ENCODE data around the gene ETV1.
"Not testable (repeated sequence)": the region's sequence is repeated elsewhere in the genome, so short reads cannot be mapped to it uniquely, and the experiment has no call there.

The ETV1 gene

GRCh38 chr7:13945670-13946069 is 43.8 kb downstream of the ETV1 start:
- FAIRE-seq (no peak), DNase-seq (ENCODE audit: extremely low spot score, insufficient read length, low read depth) (no peak)

DNA sequence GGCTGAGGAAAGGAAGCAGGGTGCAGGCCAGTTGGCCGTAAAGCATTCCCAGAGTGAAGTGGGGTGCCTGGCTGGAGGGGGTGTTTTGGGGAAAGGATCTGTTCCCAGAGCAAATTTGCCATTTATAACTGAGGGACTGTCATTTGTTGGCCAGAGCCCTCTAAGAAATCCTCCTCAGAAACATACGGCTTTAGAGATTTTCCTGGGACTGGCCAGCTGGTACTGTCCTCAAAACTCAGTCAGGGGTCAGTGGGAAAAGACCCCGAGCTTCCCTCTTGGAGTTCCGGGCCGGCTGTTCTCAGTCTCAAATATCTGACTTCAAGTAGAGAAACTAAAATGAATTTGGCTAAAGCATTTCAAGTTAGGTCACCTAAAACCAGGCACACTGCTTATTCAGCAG is 55.9 kb downstream of the ETV1 start:
- FAIRE-seq (no peak), DNase-seq (ENCODE audit: extremely low spot score, insufficient read length, low read depth) (no peak)

GRCh38 chr7:13933091-13933490 is 56.4 kb downstream of the ETV1 start:
- FAIRE-seq, result no peak
- no peak for DNase-seq (ENCODE audit: extremely low spot score, insufficient read length, low read depth)

DNA sequence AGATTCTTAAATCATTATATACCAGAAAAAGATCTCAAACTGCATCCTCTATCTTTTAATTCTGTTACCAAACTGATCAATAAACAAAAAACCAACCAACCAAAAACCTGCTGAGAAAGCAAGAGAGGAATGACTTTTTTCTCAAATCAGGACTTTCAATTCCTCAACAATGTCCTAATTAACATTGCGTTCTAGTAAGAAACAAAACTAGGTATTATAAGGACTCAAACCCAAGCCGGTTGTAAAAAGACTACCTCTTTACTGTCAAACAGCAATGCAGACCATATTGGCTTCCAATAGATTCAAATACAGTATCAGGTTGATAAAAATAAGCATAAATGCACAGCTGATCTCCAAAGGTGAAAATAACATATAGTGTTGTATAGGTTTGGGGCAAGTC is 57.3 kb downstream of the ETV1 start:
- FAIRE-seq, result no peak
- DNase-seq (ENCODE audit: extremely low spot score, insufficient read length, low read depth), result no peak

DNA sequence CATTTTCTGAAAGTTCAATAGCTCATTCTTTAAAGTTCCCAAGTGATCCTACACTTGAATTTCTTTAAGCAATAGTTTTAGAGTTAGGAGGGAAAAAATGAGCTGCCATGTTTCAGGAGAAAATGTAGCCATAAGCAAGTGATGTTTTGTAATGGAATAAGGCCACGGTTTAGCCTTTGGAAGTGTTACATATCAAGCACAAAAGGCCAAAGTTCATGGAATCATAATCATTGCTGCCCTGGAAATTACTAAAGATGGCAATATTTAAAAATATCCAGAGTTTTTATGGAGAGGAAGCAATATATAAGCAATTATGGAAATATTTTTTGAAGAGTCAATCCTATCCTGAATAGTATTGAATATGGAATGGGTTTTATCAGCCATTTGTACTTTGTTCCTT is 68.4 kb downstream of the ETV1 start:
- FAIRE-seq (no peak), DNase-seq (ENCODE audit: extremely low spot score, insufficient read length, low read depth) (no peak)

DNA sequence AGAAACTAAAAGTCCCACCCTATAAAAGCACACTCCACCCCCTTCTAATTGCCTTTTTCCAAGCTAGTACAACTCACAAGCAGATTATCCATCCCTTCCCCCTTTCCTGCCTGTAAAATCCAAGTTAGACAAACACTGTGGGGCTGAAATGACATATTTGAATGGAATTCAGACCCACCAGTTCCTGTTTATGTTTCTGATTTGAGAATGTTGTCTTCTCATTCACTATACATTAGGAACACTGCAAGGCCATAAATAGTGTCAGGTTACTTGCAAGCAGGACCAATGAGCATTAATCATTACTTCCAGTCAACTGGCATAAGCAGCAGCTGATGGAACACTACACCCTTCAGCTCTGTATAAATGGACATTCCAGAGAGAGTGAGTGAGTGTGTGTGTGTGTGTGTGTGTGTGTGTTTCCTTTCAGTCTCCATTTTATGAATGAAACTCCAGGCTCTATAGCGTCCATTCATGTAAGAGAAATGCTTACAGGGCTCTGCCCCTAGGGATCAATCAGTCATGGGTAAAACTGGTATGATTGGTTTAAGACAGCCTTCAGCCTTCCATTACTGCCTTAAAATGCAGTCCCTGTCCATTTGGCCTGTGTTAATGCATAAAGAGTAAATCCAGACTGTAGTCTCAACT is 69.3 kb downstream of the ETV1 start:
- DNase-seq (ENCODE audit: extremely low spot score, insufficient read length, low read depth), result no peak
- FAIRE-seq, result no peak

- FAIRE-seq; DNase-seq (ENCODE audit: extremely low spot score, insufficient read length, low read depth): not testable (repeated sequence)
Observed at GRCh38 chr7:13918333-13918732, 71.1 kb downstream of the ETV1 start.

DNA sequence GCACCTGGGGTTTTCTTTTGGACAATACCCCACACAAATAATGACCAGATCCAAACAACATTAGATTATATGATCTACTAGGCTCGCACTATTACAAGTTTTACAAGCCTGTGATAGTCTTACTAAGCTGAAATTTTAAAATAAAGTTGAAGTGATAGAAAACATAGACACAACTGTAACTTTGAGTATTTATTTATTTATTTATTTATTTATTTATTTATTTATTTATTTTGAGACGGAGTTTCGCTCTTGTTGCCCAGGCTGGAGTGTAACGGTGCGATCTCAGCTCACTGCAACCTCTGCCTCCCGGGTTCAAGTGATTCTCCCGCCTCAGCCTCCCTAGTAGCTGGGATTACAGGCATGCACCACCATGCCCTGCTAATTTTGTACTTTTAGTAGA is 72.4 kb downstream of the ETV1 start:
- FAIRE-seq; DNase-seq (ENCODE audit: extremely low spot score, insufficient read length, low read depth): not testable (repeated sequence)

DNA sequence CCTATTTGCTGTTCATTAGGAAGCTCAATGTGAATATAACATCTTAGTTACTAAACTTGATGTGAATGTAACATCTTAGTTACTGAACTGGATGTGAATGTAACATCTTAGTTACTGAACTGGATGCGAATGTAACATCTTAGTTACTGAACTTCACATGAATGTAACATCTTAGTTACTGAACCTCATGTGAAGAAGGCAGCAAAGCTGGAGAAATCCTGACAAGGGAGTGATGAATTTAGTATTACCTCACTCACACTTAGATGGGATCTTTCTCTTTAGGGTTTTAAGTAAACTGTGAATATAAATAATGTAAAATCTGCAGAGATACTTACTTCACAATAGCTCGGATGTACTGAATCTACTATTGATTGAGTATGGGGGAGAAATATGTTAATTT is 73.6 kb downstream of the ETV1 start:
- no peak for FAIRE-seq
- no peak for DNase-seq (ENCODE audit: extremely low spot score, insufficient read length, low read depth)

GRCh38 chr7:13912715-13913278 is 76.7 kb downstream of the ETV1 start:
- FAIRE-seq (no peak), DNase-seq (ENCODE audit: extremely low spot score, insufficient read length, low read depth) (no peak)

DNA sequence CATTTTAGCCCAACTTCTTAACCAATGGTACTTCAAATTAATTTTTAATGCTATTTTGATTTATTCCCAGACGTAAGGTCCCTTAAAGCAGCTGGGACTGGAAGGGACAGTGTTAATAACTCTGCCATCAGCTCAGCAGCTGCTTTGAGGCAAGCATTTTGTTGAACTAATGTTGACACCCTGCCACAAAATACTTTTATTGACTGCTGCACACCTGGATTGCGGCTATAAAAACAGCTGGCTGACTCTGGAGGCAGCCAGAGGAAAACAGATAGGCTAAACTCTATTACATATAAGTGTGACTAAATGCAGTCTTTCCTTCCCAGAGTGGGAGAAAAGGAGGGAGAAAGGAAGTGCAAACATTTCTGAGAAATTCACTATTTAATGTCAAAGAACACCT is 77.6 kb downstream of the ETV1 start:
- FAIRE-seq, result no peak
- no peak for DNase-seq (ENCODE audit: extremely low spot score, insufficient read length, low read depth)

- FAIRE-seq (no peak), DNase-seq (ENCODE audit: extremely low spot score, insufficient read length, low read depth) (no peak)
Observed at GRCh38 chr7:13910805-13911551, 78.5 kb downstream of the ETV1 start.

DNA sequence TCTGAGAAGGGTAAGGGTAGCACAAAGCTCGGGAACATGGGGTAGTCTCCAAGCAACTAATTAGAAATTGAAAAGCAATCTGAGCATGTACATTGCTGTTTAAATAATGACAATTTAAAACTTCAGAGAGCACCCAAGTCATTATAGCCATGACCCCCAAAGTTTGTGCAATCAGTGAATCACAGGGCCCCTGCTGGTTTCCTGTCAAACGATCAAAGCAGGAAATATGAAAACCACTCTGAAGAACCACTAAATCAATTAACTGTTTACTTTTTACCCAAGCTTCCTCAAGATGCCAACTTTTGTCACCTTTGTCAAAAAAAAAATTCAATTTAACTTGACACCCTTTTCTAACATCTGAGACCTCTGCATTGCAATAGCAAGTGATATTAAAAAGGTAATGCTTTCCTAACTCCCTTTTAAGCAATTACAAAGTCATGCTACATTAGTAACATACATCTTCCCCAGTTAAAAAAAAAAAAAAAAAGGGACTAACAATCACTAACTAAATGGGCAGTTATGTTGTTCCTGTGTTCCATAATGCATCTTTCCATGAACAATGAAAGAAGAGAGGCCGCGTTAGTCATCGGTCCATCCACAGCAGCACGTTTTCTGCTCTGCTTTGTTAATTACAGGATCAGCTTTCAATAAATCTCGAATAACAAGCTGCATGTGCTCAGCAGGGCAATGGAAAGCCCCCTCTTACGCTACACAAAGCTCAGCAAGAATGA is 80.6 kb downstream of the ETV1 start:
- no peak for DNase-seq (ENCODE audit: extremely low spot score, insufficient read length, low read depth)
- no peak for FAIRE-seq

- DNase-seq (ENCODE audit: extremely low spot score, insufficient read length, low read depth), result no peak
- FAIRE-seq, result no peak
Observed at GRCh38 chr7:13907831-13908230, 81.6 kb downstream of the ETV1 start.

- FAIRE-seq (no peak), DNase-seq (ENCODE audit: extremely low spot score, insufficient read length, low read depth) (no peak)
Observed at GRCh38 chr7:13904689-13905088, 84.8 kb downstream of the ETV1 start.

- no peak for FAIRE-seq
- DNase-seq (ENCODE audit: extremely low spot score, insufficient read length, low read depth), result no peak
Observed at GRCh38 chr7:13904007-13904406, 85.5 kb downstream of the ETV1 start.

DNA sequence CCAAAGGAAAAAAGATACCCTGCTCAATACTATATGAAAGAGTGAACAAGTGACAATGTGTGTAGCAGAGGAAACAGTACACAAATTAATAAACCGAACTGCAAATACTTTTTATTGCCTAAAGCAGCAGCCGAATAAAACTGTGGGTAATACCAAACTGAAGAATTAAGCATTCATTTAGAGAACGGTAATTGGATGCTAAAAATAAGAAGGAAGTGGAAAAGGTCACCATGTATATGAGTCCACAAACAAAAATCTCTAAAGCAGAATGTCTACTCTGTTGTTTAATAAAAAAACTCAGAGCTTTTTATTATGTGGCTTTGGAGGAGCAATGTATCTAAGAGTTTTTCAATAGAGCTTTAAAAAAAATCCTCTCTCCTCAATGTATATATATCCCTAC is 87.9 kb downstream of the ETV1 start:
- no peak for DNase-seq (ENCODE audit: extremely low spot score, insufficient read length, low read depth)
- no peak for FAIRE-seq

DNA sequence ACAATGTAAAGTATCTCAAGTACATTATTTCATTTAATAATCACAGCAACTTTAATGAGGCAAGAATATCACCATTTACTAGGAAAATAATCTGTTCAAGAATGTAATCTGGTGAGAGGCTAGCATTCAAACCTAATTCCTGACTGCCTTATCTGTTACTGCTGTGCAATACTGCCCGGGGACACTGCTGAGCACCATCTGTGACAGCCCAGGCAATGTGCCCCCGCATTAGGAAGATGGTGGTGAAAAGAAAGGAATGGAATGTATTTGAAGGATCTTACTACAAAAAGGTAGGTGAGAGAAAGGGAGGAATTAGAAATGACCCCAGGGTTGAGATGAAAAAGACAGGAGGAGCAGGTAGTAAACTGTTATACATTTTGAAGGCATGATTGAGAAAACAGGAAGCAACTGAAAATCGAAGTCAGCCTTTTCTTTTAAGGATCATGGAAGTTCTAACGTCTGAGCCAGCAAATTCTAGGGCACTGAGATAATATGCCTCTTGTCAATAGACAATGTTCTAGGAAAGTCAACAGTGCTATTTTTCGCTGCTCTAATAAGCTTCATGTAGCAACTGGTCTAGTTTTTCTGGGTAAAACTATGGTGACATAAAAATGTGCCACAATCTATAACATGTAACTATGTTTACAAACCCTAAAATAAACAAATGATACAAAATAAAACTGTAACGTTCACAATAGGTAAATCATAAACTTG is 90.4 kb downstream of the ETV1 start:
- FAIRE-seq (no peak), DNase-seq (ENCODE audit: extremely low spot score, insufficient read length, low read depth) (no peak)

GRCh38 chr7:13897819-13898218 is 91.6 kb downstream of the ETV1 start:
- no peak for DNase-seq (ENCODE audit: extremely low spot score, insufficient read length, low read depth)

GRCh38 chr7:13894954-13895353 is 94.5 kb downstream of the ETV1 start:
- FAIRE-seq (no peak), DNase-seq (ENCODE audit: extremely low spot score, insufficient read length, low read depth) (no peak)

More at GRCh38 chr7:13897819-13898218, 91.6 kb downstream of the ETV1 start:
- no peak for FAIRE-seq
